Thoracic aorta (tissue), 2 donors: ENCODE data around the gene ARG1. TPM values are rescaled to one million over a fixed set of nuclear protein-coding genes. Genes with fewer than 3 reads are reported as not detected.

ENCODE experiments used
- ATAC-seq: fragments of 150-250 bp; one replicate; pipeline ENCODE4 v1.8.0; 2017; ENCODE audit warnings: low read depth; ENCODE audit not compliant: insufficient number of reproducible peaks, low FRiP score
- DNase-seq: peaks from one replicate; pipeline ENCODE4 v3.0.0-alpha.2; 2020; ENCODE audit warnings: low spot score
- H3K27ac ChIP-seq, 2 donors: fragments of 200-600 bp; sonication (generic); 1 replicate in 1 of 2; 2 replicates in 1 of 2; pipeline ENCODE4 v1.5.1; 2016; ENCODE audit warnings: mild to moderate bottlenecking in 2 of 2, moderate library complexity in 2 of 2
- H3K27me3 ChIP-seq: fragments of 200-600 bp; sonication (generic); replicated peaks from 2 replicates; pipeline ENCODE4 v1.6.0; 2016; ENCODE audit warnings: mild to moderate bottlenecking; ENCODE audit not compliant: insufficient read depth
- H3K36me3 ChIP-seq: fragments of 200-600 bp; sonication (generic); one replicate; pipeline ENCODE4 v1.5.1; 2016
- H3K4me1 ChIP-seq, 2 donors: fragments of 200-600 bp; sonication (generic); 1 replicate in 1 of 2; 2 replicates in 1 of 2; pipeline versions ENCODE4 v1.5.1 to v1.6.0; 2016; ENCODE audit warnings: low read depth in 2 of 2, mild to moderate bottlenecking in 1 of 2; ENCODE audit not compliant: control insufficient read depth in 1 of 2
- H3K4me3 ChIP-seq: fragments of 200-600 bp; sonication (generic); 2 replicates; pipeline ENCODE4 v1.5.1; 2016; ENCODE audit warnings: mild to moderate bottlenecking
- H3K9me3 ChIP-seq: fragments of 200-600 bp; sonication (generic); 2 replicates; pipeline ENCODE4 v1.5.1; 2016
- total RNA-seq, 2 donors: library from RNA; depleted of rRNA; stranded (reverse); fragments of >200 nt; gene quantifications; one replicate each; pipeline versions ENCODE4 v1.1.0 to v1.2.3, GENCODE V29; 2016
- TF ChIP-seq, protein P1 (sequence below): fragments of 200-600 bp; sonication (generic); IDR thresholded peaks from one replicate; pipeline ENCODE4 v1.5.1; 2019; ENCODE audit warnings: antibody characterized with exemption

ARG1 gene
- total RNA-seq, 2 donors from 2014 or later, result 1.1 TPM; not detected in 1

- H3K4me1 ChIP-seq, result peaks cover 12 to 35% of the 10 kb centered on the region in 2 donors
- peaks cover 9% of the 10 kb centered on the region for H3K36me3 ChIP-seq
- H3K27me3 ChIP-seq, result no peaks in the 10 kb centered on the region
- no peaks in the 10 kb centered on the region for H3K9me3 ChIP-seq
- TF ChIP-seq, protein P1, sequence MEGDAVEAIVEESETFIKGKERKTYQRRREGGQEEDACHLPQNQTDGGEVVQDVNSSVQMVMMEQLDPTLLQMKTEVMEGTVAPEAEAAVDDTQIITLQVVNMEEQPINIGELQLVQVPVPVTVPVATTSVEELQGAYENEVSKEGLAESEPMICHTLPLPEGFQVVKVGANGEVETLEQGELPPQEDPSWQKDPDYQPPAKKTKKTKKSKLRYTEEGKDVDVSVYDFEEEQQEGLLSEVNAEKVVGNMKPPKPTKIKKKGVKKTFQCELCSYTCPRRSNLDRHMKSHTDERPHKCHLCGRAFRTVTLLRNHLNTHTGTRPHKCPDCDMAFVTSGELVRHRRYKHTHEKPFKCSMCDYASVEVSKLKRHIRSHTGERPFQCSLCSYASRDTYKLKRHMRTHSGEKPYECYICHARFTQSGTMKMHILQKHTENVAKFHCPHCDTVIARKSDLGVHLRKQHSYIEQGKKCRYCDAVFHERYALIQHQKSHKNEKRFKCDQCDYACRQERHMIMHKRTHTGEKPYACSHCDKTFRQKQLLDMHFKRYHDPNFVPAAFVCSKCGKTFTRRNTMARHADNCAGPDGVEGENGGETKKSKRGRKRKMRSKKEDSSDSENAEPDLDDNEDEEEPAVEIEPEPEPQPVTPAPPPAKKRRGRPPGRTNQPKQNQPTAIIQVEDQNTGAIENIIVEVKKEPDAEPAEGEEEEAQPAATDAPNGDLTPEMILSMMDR, result peak; percentile 85
- DNase-seq (peak; percentile 66), ATAC-seq (peak; percentile 78)
- H3K27ac ChIP-seq, result peak within 1 kb of the TSS; percentile 64 to 70
- peak within 1 kb of the TSS; percentile 89 for H3K4me3 ChIP-seq
Measured at GRCh38 chr6:131627724-131628682, 55.0 kb downstream of the ARG1 start, which contains the start of gene MED23. Gene MED23 (minus strand): TSS chr6:131628242. CDS start chr6:131628049, 193 bp downstream.

DNA sequence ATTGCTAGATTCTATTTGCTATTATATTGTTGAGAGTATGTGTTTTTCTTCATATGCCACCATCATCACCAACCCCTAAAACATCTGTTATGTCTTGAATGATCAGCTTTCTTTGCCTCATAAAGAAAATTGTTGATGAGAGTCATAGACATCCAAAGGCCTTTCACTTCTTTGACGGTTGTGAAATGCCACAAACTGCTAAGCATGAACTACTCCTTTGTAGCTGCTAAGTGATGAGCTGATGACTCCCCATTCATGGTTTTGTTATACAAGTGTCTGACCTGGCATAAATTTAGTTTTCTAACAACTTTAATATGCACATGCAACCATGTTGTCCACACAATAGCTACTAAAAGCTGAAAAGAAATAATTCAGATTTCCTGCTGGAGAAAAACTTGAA lies 55.7 kb downstream of the ARG1 start:
- Histone ChIP-seq H3K27me3 (no peaks in the 10 kb centered on the region), H3K9me3 (no peaks in the 10 kb centered on the region), H3K4me1 (peaks cover 12 to 35% of the 10 kb centered on the region in 2 donors), H3K36me3 (peaks cover 6% of the 10 kb centered on the region), H3K27ac (peak overlapping the region; percentile 64 to 70), H3K4me3 (peak overlapping the region; percentile 89)
- TF ChIP-seq, protein P1, result no peak
- no peak for DNase-seq
- ATAC-seq, result no peak

GRCh38 chr6:131629651-131630050 lies 56.6 kb downstream of the ARG1 start:
- no peaks in the 10 kb centered on the region for H3K9me3 ChIP-seq
- DNase-seq (no peak), ATAC-seq (peak; percentile 28)
- H3K27ac ChIP-seq, result peak overlapping the region; percentile 64 to 70
- no peaks in the 10 kb centered on the region for H3K36me3 ChIP-seq
- no peaks in the 10 kb centered on the region for H3K27me3 ChIP-seq
- TF ChIP-seq, protein P1, result no peak
- peak overlapping the region; percentile 6 for H3K4me3 ChIP-seq
- peaks cover 12 to 35% of the 10 kb centered on the region in 2 donors for H3K4me1 ChIP-seq

- Histone ChIP-seq H3K4me3 (no peak overlapping the region), H3K27me3 (no peaks in the 10 kb centered on the region), H3K4me1 (peaks cover 12 to 35% of the 10 kb centered on the region in 2 donors), H3K27ac (no peak overlapping the region), H3K36me3 (no peaks in the 10 kb centered on the region), H3K9me3 (no peaks in the 10 kb centered on the region)
- DNase-seq (no peak), ATAC-seq (no peak)
- TF ChIP-seq, protein P1, result no peak
Measured at GRCh38 chr6:131631625-131632289, 58.7 kb downstream of the ARG1 start.

Other genes with a start within 250 kb of the ARG1 start
- 10 to 100 TPM; 24.0 to 62.4 TPM for gene MED23, start 55.0 kb downstream of the ARG1 start, total RNA-seq
- under 1 TPM; 0.49 to 0.54 TPM for gene ENPP3, start 64.1 kb downstream of the ARG1 start, total RNA-seq
- not detected for gene OR2A4, start 128.2 kb downstream of the ARG1 start, total RNA-seq
- not detected for gene CTAGE9, start 137.8 kb downstream of the ARG1 start, total RNA-seq
- gene ENPP1, start 234.8 kb downstream of the ARG1 start, total RNA-seq, result 10 to 100 TPM; 27.8 to 40.5 TPM